SK-N-SH treated with all-trans-retinoic acid at 6 μM for 48 hours (cell line): ENCODE results near the gene MYO1H.

Experiments used
- ARNTL ChIP-seq: fragments of 450-650 bp; formaldehyde crosslinking; IDR thresholded peaks from 2 replicates; pipeline ENCODE4 v1.5.0; 2020; ENCODE audit warnings: low read depth, mild to moderate bottlenecking, moderate library complexity, borderline replicate concordance
- GLIS3 ChIP-seq: fragments of 250-450 bp; sonication (Bioruptor Pico); IDR thresholded peaks from 2 replicates; pipeline ENCODE4 v1.5.0; 2020; ENCODE audit warnings: mild to moderate bottlenecking, moderate library complexity
- ISL1 ChIP-seq: fragments of 250-450 bp; sonication (Bioruptor Pico); IDR thresholded peaks from 2 replicates; pipeline ENCODE4 v2.1.2; 2022; ENCODE audit warnings: mild to moderate bottlenecking, moderate library complexity
- OSR1 ChIP-seq: fragments of 250-450 bp; sonication (Bioruptor Pico); IDR thresholded peaks from 2 replicates; pipeline ENCODE4 v1.8.0; 2022; ENCODE audit warnings: moderate library complexity, mild to moderate bottlenecking, inconsistent platforms
- PATZ1 ChIP-seq: fragments of 250-450 bp; sonication (Bioruptor Pico); IDR thresholded peaks from 2 replicates; pipeline ENCODE4 v1.8.0; 2020; ENCODE audit warnings: mild to moderate bottlenecking, moderate library complexity, borderline replicate concordance
- POU6F1 ChIP-seq: fragments of 250-450 bp; sonication (Bioruptor Pico); IDR thresholded peaks from 2 replicates; pipeline ENCODE4 v1.8.0; 2021; ENCODE audit warnings: low read depth, mild to moderate bottlenecking, moderate library complexity, borderline replicate concordance
- RARB ChIP-seq: fragments of 250-450 bp; sonication (Bioruptor Pico); IDR thresholded peaks from 2 replicates; pipeline ENCODE4 v1.8.0; 2021; ENCODE audit warnings: mild to moderate bottlenecking, moderate library complexity
- TCF4 ChIP-seq: fragments of 250-450 bp; sonication (Bioruptor Pico); IDR thresholded peaks from 2 replicates; pipeline ENCODE4 v1.8.0; 2021; ENCODE audit warnings: mild to moderate bottlenecking, moderate library complexity, borderline replicate concordance
- TOX ChIP-seq: fragments of 250-450 bp; sonication (Bioruptor Pico); IDR thresholded peaks from 2 replicates; pipeline ENCODE4 v1.8.0; 2021; ENCODE audit warnings: mild to moderate bottlenecking, moderate library complexity, borderline replicate concordance
- ZFP3 ChIP-seq: fragments of 250-450 bp; sonication (Bioruptor Pico); IDR thresholded peaks from 2 replicates; pipeline ENCODE4 v1.5.0; 2020; ENCODE audit warnings: mild to moderate bottlenecking, moderate library complexity
- ZNF70 ChIP-seq: fragments of 450-650 bp; formaldehyde crosslinking; IDR thresholded peaks from 2 replicates; pipeline ENCODE4 v1.5.0; 2020; ENCODE audit warnings: mild to moderate bottlenecking, moderate library complexity
- ZNF8 ChIP-seq: fragments of 450-650 bp; formaldehyde crosslinking; IDR thresholded peaks from 2 replicates; pipeline ENCODE4 v1.5.0; 2020; ENCODE audit warnings: mild to moderate bottlenecking, moderate library complexity

- TF ChIP-seq ZNF8 (CRISPR knock-in tag) (no peak), PATZ1 (CRISPR knock-in tag) (no peak), ZFP3 (CRISPR knock-in tag) (no peak), ZNF70 (no peak), RARB (CRISPR knock-in tag) (no peak), TCF4 (CRISPR knock-in tag) (no peak), POU6F1 (no peak), OSR1 (no peak), TOX (CRISPR knock-in tag) (no peak), ARNTL (CRISPR knock-in tag) (no peak), GLIS3 (no peak), ISL1 (CRISPR knock-in tag) (no peak)
These were observed 82.5 kb downstream of the MYO1H start for GRCh38 chr12:109430244-109430643.
